ENCODE results near the gene MMP21.
A peak's percentile ranks its signal among the peaks of the same experiment; 100 is the strongest.

MMP21 gene

DNA sequence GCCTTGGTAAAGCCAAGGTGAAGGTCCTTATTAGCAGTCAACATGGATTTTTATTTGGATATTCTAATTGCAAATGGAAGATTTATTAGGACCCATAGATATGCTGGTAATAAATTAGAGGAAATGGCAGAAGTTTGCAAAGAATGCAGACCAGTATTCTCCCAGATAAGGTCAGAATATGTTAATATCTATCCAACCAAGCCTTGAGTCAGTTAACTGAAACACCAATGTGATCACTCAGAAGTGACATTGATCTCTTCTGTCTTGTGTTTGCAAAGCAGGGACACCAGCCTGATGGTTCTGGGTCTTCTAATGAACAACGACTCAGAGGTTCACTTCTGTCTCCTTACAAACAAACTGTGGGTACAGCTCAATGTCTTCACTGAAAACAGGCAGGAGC is 26.0 kb upstream of the MMP21 start:
- Mint-ChIP-seq H3K4me3 (no peak overlapping the region), H3K9me3 (no peaks in the 10 kb centered on the region), H3K27ac (no peak overlapping the region), H3K36me3 (ENCODE audit: low read depth) (peaks cover 8% of the 10 kb centered on the region), H3K27me3 (ENCODE audit: low read depth) (no peaks in the 10 kb centered on the region), H3K4me1 (ENCODE audit: low read depth) (no peaks in the 10 kb centered on the region)
- no peak for DNase-seq (ENCODE audit: low spot score)

DNA sequence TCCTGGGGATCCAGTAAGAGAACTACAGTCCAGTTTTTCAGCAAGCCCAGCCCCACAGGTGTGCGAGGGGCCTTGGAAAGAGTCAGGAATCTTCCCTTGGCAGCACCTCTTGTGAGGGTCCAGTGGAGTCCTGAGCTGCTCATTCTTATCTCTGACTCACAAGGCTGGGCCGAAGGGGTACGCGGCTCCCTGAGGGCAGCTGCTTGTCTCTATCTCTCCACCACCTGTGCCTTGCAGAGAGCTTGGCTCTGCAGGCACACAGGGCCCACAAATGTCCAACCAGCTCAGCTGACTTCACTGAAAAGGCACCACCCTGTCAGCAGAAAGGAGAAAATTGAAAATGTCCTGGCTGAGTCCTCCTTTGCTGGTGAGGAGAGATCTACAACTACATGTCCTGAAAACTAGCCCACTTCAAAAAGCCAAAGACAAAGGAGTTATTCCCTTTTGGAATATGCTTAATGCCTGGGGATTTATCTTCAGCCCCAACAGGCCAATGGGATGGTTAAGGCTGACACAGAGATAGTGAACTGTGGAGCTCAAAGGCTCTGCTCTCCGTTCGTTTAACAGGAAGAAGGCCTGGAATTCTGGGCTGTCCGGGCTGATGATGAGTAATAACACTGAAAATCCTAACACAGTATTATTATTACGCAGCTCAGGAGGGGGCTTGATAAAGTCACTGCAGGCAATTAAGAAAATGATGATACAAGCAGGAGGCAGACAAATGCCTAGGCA is 24.0 kb upstream of the MMP21 start:
- no peaks in the 10 kb centered on the region for H3K4me1 Mint-ChIP-seq (ENCODE audit: low read depth)
- no peak overlapping the region for H3K4me3 Mint-ChIP-seq
- H3K27ac Mint-ChIP-seq = no peak overlapping the region
- no peaks in the 10 kb centered on the region for H3K36me3 Mint-ChIP-seq (ENCODE audit: low read depth)
- H3K27me3 Mint-ChIP-seq (ENCODE audit: low read depth) = no peaks in the 10 kb centered on the region
- DNase-seq (ENCODE audit: low spot score) = no peak
- no peaks in the 10 kb centered on the region for H3K9me3 Mint-ChIP-seq

DNA sequence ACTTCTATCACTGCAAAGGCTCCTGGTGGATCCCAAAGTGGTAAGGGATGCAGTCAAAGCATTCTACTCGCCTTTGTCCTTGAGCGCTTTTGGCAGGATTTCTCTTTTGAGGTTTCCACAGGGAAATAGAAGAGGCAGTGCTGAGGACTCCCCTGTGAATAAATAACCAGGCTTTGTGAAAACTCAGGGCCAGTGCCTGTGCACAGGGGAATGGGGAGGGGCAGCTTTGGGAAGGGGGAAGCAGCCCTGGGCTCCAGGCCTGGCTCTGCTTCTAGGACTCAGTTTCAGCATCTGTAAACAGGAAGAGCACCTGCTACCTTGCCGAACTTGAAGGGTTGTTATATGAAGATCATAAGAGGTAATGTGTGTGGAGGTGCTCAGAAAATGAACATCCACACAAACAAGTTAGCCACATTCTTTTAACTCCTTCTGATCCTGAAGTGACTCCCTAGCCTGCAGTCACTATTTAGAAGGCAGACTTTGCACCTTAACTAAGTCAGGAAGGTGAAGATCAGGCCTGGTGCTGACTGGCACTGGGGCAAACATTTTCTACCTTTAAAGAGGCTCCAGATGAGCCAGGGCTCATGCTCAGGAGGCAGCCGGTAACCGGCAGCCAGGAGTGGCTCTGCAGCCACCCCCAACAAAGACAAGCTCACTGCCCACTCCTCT is 22.5 kb upstream of the MMP21 start:
- H3K9me3 Mint-ChIP-seq = no peaks in the 10 kb centered on the region
- no peak overlapping the region for H3K27ac Mint-ChIP-seq
- no peaks in the 10 kb centered on the region for H3K27me3 Mint-ChIP-seq (ENCODE audit: low read depth)
- DNase-seq (ENCODE audit: low spot score) = no peak
- H3K4me3 Mint-ChIP-seq = no peak overlapping the region
- no peaks in the 10 kb centered on the region for H3K4me1 Mint-ChIP-seq (ENCODE audit: low read depth)
- peaks cover 9% of the 10 kb centered on the region for H3K36me3 Mint-ChIP-seq (ENCODE audit: low read depth)

DNA sequence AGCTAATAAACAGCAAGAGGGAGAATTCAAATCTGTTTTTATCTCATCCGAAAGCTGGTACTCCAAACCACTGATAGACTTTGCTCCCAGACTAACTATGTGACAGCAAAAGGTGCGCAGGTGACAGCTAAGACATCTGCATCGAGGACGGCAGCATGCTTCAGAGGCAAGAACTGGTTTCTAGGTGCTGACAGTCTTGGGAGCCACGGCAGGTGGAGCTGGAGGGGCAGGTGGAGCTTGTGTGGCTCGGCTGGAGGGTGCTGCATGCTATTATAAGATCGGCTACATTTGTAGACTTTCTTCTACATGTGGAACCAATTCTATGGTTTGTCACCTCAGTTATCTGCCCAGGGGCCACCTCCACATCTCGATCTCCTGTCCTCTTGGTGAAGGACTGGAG is 21.8 kb upstream of the MMP21 start:
- DNase-seq (ENCODE audit: low spot score) = no peak
- Mint-ChIP-seq H3K4me3 (no peak overlapping the region), H3K9me3 (no peaks in the 10 kb centered on the region), H3K27me3 (ENCODE audit: low read depth) (no peaks in the 10 kb centered on the region), H3K27ac (no peak overlapping the region), H3K4me1 (ENCODE audit: low read depth) (no peaks in the 10 kb centered on the region), H3K36me3 (ENCODE audit: low read depth) (peaks cover 10% of the 10 kb centered on the region)

DNA sequence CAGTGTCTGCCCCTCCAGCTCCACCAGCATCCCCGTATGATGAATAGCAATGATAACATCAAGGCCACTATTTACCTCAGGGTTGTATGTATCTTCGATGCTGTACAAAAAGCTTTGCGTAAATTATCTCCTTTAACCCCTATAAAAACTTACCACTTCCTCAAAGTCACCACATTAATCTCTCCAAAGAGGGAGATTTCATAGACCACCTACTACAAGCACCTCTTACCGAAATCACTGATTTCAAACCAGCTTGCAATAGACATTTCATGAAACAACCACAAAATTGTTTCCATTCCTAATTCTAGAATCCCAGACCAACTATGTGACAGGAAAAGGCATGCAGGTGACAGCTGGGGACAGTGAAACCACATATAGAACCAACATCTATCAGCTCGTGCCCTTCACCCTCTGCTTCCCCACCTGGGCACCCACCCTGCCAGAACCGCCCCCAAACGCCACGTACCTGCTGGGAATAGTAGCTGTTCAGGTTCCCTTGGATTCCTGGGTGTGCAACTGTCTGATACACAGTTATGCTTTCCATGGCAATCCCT is 20.1 kb upstream of the MMP21 start:
- Mint-ChIP-seq H3K36me3 (ENCODE audit: low read depth) (peaks cover 15% of the 10 kb centered on the region), H3K9me3 (no peaks in the 10 kb centered on the region), H3K4me1 (ENCODE audit: low read depth) (no peaks in the 10 kb centered on the region), H3K27ac (no peak overlapping the region), H3K27me3 (ENCODE audit: low read depth) (no peaks in the 10 kb centered on the region), H3K4me3 (no peak overlapping the region)
- no peak for DNase-seq (ENCODE audit: low spot score)

DNA sequence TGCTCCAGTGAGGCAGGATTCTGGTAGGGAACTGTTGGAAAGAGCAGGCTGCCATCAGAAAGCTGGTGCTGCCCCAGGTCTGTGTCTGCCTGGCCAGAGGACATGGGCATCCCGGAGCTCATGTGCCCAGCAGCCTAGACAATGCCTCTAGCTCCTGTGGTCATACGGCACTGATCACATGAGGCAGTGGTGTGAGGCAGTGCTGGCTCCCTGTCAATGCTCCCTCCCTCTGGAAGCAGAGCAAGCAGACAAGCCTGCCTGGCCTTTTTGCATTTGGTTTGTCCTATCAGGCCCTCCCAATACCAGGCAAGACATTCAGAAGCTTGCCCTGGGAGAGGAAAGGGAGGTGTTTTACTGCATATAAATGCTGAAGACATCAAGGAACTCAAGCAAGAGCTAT is 19.5 kb upstream of the MMP21 start:
- DNase-seq (ENCODE audit: low spot score) = no peak
- Mint-ChIP-seq H3K27ac (no peak overlapping the region), H3K4me3 (no peak overlapping the region), H3K4me1 (ENCODE audit: low read depth) (peaks cover under 1% of the 10 kb centered on the region), H3K9me3 (no peaks in the 10 kb centered on the region), H3K27me3 (ENCODE audit: low read depth) (no peaks in the 10 kb centered on the region), H3K36me3 (ENCODE audit: low read depth) (peaks cover 16% of the 10 kb centered on the region)

DNA sequence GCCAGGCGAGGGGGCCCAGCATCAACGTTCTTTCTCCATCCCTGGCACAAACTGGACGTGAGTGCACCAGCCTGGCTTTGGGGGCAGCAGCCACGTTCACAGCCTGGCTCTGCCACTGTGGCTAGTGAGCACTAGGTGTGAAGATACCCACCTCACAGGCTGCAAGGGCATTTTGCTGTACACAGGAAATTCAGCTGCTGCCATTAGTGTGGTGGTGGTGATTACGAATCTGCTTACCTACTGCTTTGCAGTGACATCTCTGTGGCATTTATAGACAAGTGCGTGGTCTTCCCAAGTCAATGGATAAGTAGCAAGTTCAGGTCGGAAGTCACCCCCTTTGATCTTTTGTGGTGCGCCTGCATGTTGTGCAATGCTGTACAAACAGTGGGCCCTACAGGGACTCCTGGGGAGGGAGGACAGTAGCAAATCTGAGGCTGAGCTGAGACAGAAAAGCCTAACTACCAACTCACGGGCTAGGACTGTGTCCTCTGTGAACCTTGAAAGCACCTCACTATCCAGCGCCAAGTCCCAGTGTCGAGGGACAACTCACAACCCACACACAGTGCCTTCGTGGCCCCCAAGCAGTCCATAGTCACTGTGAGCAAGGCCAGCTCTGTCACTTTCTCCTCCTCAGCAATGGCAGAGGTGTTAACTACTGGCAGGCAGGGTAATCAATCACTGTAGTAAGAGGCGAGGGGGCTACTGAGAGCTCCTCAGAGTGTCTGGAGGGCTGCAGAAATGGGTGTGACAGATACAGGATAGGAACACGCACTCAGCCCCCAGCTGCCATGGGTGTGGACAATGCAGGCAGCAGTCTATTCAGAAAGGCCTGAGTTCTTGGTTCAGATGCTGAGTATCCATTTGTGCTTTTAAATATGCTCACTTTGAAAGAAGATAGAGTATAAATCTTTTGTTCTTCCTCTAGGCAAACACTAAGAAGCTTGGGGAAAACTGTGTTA is 17.0 kb upstream of the MMP21 start:
- H3K4me1 Mint-ChIP-seq (ENCODE audit: low read depth) = peaks cover 12% of the 10 kb centered on the region
- DNase-seq (ENCODE audit: low spot score) = no peak
- H3K27ac Mint-ChIP-seq = no peak overlapping the region
- H3K9me3 Mint-ChIP-seq = no peaks in the 10 kb centered on the region
- H3K27me3 Mint-ChIP-seq (ENCODE audit: low read depth) = no peaks in the 10 kb centered on the region
- H3K36me3 Mint-ChIP-seq (ENCODE audit: low read depth) = peaks cover 23% of the 10 kb centered on the region
- H3K4me3 Mint-ChIP-seq = no peak overlapping the region

DNA sequence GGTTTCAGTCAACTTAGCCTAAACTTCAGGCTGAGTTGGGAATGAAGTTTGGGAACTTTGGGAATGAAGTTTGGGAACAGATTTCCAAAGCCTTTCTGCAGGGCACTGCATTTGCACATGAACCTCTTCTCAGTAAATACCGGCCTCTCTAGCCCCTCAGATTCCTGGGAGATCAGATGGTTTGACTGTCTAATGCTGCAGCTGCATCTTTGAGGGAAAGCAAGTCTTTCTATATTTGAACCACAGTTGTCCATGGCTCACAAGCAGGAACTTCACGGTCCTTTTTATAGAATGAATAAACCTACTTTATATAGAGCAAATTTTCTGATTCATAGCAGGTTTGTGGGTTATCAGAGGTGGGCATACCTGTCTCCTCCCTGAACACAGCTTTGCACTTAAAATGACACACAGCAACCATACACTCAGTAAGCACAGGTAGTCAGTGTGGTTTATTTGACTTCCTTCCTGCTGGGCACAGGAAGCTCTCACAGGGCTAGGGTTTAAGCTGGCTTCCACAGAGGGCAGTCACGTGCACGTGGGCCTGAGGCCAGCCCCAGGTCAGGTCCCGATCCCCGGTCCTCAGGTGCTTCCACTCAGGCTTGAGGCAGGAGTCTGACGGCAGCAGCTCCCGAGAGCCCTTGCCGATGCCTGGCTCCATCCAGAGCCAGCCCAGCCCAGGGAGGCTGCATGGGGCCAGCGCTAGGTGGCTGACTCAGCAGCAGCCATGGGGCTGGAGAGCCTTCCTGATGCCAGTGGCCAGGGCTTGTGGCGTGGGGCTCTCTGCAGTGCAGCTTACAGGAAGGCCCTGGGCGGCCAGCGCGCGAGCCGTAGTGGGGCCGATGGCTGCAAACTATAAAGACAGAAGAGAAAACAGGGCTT is 12.8 kb upstream of the MMP21 start:
- no peaks in the 10 kb centered on the region for H3K9me3 Mint-ChIP-seq
- H3K4me1 Mint-ChIP-seq (ENCODE audit: low read depth) = peaks cover 12% of the 10 kb centered on the region
- DNase-seq (ENCODE audit: low spot score) = no peak
- peaks cover 14% of the 10 kb centered on the region for H3K36me3 Mint-ChIP-seq (ENCODE audit: low read depth)
- H3K4me3 Mint-ChIP-seq = no peak overlapping the region
- H3K27me3 Mint-ChIP-seq (ENCODE audit: low read depth) = no peaks in the 10 kb centered on the region
- peak overlapping the region; percentile 71 for H3K27ac Mint-ChIP-seq

DNA sequence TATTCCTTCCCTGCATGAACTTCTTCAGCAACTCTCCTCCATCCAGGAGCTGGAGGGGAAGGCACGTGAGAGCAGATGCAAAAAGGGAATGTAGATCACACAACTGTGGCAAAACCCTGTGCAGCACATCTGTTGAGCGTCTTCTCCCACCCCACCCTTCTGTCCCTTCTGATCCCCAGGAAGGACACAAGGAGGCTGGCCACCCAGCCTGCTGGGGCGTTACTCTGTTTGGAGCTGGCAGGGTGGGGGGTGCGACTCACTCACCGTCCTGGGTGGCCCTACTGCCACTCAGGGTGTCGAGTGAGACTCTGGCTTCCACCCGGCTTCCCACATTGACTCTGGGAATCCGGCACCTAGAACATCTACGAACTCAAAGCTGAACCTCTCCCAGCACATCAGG is 10.2 kb upstream of the MMP21 start:
- Mint-ChIP-seq H3K9me3 (no peaks in the 10 kb centered on the region), H3K4me3 (no peak overlapping the region), H3K36me3 (ENCODE audit: low read depth) (peaks cover 8% of the 10 kb centered on the region), H3K27me3 (ENCODE audit: low read depth) (no peaks in the 10 kb centered on the region), H3K4me1 (ENCODE audit: low read depth) (peaks cover 12% of the 10 kb centered on the region), H3K27ac (no peak overlapping the region)
- no peak for DNase-seq (ENCODE audit: low spot score)

DNA sequence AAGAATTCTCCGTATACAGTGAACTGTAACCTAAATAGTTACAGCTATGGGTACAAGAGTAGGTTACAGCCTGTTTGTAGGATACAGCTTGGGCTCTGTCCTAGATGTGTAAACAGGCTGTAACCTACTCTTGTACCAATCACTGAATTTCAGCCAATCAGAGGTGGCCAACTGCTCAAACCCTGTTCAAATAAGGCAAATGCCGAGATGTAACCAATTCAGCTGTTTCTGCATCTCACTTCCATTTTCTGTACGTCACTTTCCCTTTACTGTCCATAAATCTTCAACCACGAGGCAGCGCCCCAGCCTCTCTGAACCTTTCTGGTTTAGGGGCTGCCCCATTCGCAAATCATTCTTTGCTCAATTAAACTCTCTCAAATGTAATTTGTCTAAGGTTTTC is 8.3 kb upstream of the MMP21 start:
- peaks cover 4% of the 10 kb centered on the region for H3K36me3 Mint-ChIP-seq (ENCODE audit: low read depth)
- H3K9me3 Mint-ChIP-seq = no peaks in the 10 kb centered on the region
- no peaks in the 10 kb centered on the region for H3K27me3 Mint-ChIP-seq (ENCODE audit: low read depth)
- peaks cover 11% of the 10 kb centered on the region for H3K4me1 Mint-ChIP-seq (ENCODE audit: low read depth)
- H3K4me3 Mint-ChIP-seq = no peak overlapping the region
- H3K27ac Mint-ChIP-seq = no peak overlapping the region
- DNase-seq (ENCODE audit: low spot score) = no peak

DNA sequence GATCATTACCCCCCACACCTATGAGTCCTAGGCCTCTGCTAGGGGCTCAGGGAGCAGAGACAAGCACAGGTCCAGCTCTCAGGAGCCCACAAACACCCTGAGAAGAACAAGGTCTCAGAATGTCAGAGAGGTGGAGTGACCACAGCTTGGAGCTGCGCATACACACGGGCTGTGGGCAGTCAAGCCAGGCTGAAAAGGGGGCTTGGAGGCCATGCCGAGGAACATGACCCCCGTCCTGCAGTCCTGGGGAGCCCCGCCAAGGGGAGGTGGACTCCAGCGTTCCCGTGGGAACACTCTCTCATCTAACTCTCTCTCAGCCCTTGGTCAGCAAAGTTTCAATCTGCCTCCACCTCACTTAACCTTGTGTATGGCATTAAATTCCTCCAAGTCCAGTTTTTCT is 7.8 kb upstream of the MMP21 start:
- Mint-ChIP-seq H3K27ac (no peak overlapping the region), H3K36me3 (ENCODE audit: low read depth) (peaks cover 3% of the 10 kb centered on the region), H3K4me1 (ENCODE audit: low read depth) (peaks cover 7% of the 10 kb centered on the region), H3K27me3 (ENCODE audit: low read depth) (no peaks in the 10 kb centered on the region), H3K9me3 (no peaks in the 10 kb centered on the region), H3K4me3 (no peak overlapping the region)
- no peak for DNase-seq (ENCODE audit: low spot score)

DNA sequence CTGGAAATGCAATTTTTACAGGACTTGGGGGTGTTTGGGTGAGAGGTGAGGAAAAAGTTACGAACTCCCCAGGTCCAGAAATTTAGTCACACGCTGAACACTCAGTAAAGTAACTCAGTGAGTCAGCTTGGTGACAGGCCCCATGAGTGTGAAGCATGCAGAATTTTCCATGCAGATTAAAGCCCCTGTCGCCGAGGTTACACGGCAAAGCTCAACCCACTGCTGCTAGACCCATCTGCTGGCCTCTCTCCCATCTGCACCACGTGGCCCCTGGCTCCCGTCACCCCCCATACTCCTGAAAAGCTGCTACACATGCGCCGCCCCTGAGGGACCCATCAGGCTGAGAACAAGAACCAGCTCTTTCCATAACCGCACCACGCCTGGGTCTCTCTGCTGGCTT is 7.0 kb upstream of the MMP21 start:
- no peaks in the 10 kb centered on the region for H3K27me3 Mint-ChIP-seq (ENCODE audit: low read depth)
- no peak overlapping the region for H3K27ac Mint-ChIP-seq
- H3K9me3 Mint-ChIP-seq = no peaks in the 10 kb centered on the region
- no peak for DNase-seq (ENCODE audit: low spot score)
- no peaks in the 10 kb centered on the region for H3K4me1 Mint-ChIP-seq (ENCODE audit: low read depth)
- H3K36me3 Mint-ChIP-seq (ENCODE audit: low read depth) = no peaks in the 10 kb centered on the region
- no peak overlapping the region for H3K4me3 Mint-ChIP-seq

DNA sequence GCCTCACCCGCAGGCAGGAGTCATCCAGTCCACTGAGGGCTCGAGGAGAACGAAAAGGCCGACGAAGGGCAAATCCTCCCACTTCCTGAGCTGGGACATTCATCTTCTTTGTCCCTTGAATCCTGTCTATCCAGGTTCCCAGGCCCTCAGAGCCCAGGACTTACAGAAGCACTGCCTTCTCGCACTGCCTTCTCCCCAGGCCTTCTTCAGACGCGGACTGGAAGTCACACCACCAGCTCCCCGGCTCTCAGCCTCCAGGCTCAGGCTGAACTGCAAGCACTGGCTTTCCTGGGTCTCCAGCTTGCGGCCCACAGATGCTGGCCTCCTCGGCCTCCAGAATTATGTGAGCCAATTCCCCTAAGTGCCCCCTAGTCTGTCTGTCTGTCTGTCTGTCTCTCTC is 6.4 kb upstream of the MMP21 start:
- Mint-ChIP-seq H3K9me3 (no peaks in the 10 kb centered on the region), H3K27ac (no peak overlapping the region), H3K4me1 (ENCODE audit: low read depth) (no peaks in the 10 kb centered on the region), H3K36me3 (ENCODE audit: low read depth) (no peaks in the 10 kb centered on the region), H3K4me3 (no peak overlapping the region), H3K27me3 (ENCODE audit: low read depth) (no peaks in the 10 kb centered on the region)
- no peak for DNase-seq (ENCODE audit: low spot score)

All from T-helper 2 cell treated with Interferon-gamma antibody and Interleukin-4, amounts not matched to agents 5 μg/mL and 100 μg/mL, for 36 hours (primary cell).